Gastrocnemius medialis (tissue), 4 donors: ENCODE data around the gene UQCR11. TPM values are rescaled to one million over a fixed set of nuclear protein-coding genes. Genes with fewer than 3 reads are reported as not detected.

Experiments used
- ATAC-seq, 2 donors: fragments of 150-250 bp; one replicate each; pipeline ENCODE4 v1.9.1; 2016
- DNase-seq, 2 donors: peaks; one replicate each; pipeline ENCODE4 v3.0.0-alpha.2; 2019
- H3K27ac ChIP-seq, 4 donors: fragments of 200-600 bp; sonication (generic); 1 replicate in 1 of 4; 2 replicates in 3 of 4; pipeline ENCODE4 v1.5.1; 2016 to 2018; ENCODE audit warnings: mild to moderate bottlenecking in 2 of 4, moderate library complexity in 1 of 4
- H3K27me3 ChIP-seq, 3 donors: fragments of 200-600 bp; sonication (generic) in 2 of 3; 1 replicate in 1 of 3; 2 replicates in 2 of 3; pipeline versions ENCODE4 v1.5.1 to v1.6.0; 2016 to 2019; ENCODE audit warnings: mild to moderate bottlenecking in 1 of 3, moderate library complexity in 1 of 3
- H3K36me3 ChIP-seq, 2 donors: fragments of 200-600 bp; sonication (generic) in 1 of 2; one replicate each; pipeline ENCODE4 v1.5.1; 2017 to 2018
- H3K4me1 ChIP-seq, 2 donors: fragments of 200-600 bp; sonication (generic) in 1 of 2; one replicate each; pipeline ENCODE4 v1.5.1; 2016 to 2017; ENCODE audit warnings: mild to moderate bottlenecking in 2 of 2
- H3K4me3 ChIP-seq, 4 donors: fragments of 200-600 bp; sonication (generic) in 3 of 4; 1 replicate in 1 of 4; 2 replicates in 3 of 4; pipeline ENCODE4 v1.5.1; 2016 to 2019; ENCODE audit warnings: mild to moderate bottlenecking in 2 of 4
- H3K9me3 ChIP-seq, 3 donors: fragments of 200-600 bp; sonication (generic) in 2 of 3; 1 replicate in 1 of 3; 2 replicates in 2 of 3; pipeline ENCODE4 v1.5.1; 2016 to 2019
- POLR2A ChIP-seq, 2 donors: fragments of 450-650 bp; IDR thresholded peaks; one replicate each; pipeline ENCODE4 v1.6.1; 2017; ENCODE audit warnings: antibody characterized with exemption in 2 of 2, mild to moderate bottlenecking in 2 of 2, moderate library complexity in 2 of 2
- in situ Hi-C, 4 donors: fragments of 200-750 bp; cut with MboI; loops; one replicate each; pipeline versions ENCODE4 v1.15.0 to v1.8.0; 2017; ENCODE audit warnings: low sequenced_read_pairs in 4 of 4
- intact Hi-C: fragments of 100-400 bp; cut with DNase I; formaldehyde crosslinking; loops from one replicate; pipeline ENCODE4 v1.15.1; 2023; ENCODE audit warnings: low total_unique reads
- total RNA-seq, 4 donors: library from RNA; depleted of rRNA; stranded (reverse); fragments of >200 nt; gene quantifications; one replicate each; pipeline versions ENCODE4 v1.1.0 to v1.2.3, GENCODE V29; 2016
- TF ChIP-seq, protein P1 (sequence below), 5 experiments: fragments of 450-650 bp in 3 of 5; fragments of 200-600 bp in 2 of 5; sonication (generic) in 2 of 5; IDR thresholded peaks in 4 of 5; conservative IDR thresholded peaks in 1 of 5; 1 replicate in 4 of 5; 2 replicates in 1 of 5; pipeline ENCODE4 v1.5.1; 2016 to 2019; ENCODE audit warnings: antibody characterized with exemption in 5 of 5, mild to moderate bottlenecking in 3 of 5, moderate library complexity in 3 of 5

The UQCR11 gene
- total RNA-seq, 4 donors from 2014 or later, result 106 to 173 (median 154) TPM

DNA sequence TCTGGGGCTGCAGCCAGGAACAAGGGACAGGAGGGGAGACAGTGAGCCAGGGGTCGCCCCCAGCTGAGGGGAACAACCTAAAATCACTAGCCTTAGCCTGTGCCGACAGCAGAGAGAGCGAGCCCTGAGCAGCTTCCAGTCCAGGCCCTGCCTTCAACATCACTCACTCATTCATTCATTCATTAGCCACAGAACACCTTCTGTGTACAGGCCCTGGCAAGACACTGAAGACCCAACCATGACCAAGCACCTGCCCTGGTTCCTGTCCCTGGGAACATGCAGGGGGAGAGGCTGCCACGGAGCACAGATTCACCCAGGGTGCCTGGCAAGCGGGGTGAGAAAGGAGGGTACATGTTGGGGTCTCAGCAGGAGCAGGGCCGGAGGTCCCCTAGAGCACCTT, 42.0 kb downstream of the UQCR11 start:
- Histone ChIP-seq H3K4me1 (peaks cover 0 to 3% of the 10 kb centered on the region in 2 donors), H3K27me3 (peaks cover 6 to 11% (median 8%) of the 10 kb centered on the region in 3 donors), H3K4me3 (no peak overlapping the region), H3K9me3 (no peaks in the 10 kb centered on the region), H3K36me3 (no peaks in the 10 kb centered on the region), H3K27ac (no peak overlapping the region)
- no peak for TF ChIP-seq POLR2A (IDR thresholded peaks at IDR 0.05)
- TF ChIP-seq, protein P1, sequence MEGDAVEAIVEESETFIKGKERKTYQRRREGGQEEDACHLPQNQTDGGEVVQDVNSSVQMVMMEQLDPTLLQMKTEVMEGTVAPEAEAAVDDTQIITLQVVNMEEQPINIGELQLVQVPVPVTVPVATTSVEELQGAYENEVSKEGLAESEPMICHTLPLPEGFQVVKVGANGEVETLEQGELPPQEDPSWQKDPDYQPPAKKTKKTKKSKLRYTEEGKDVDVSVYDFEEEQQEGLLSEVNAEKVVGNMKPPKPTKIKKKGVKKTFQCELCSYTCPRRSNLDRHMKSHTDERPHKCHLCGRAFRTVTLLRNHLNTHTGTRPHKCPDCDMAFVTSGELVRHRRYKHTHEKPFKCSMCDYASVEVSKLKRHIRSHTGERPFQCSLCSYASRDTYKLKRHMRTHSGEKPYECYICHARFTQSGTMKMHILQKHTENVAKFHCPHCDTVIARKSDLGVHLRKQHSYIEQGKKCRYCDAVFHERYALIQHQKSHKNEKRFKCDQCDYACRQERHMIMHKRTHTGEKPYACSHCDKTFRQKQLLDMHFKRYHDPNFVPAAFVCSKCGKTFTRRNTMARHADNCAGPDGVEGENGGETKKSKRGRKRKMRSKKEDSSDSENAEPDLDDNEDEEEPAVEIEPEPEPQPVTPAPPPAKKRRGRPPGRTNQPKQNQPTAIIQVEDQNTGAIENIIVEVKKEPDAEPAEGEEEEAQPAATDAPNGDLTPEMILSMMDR (IDR thresholded peaks at IDR 0.05 in 4 of 5, conservative IDR thresholded peaks at IDR 0.05 in 1 of 5), result no peak
- intact Hi-C loops (no loop called here), in situ Hi-C loops (no loop called here)
- DNase-seq (no peak), ATAC-seq (no peak)

GRCh38 chr19:1561236-1561842, 43.9 kb downstream of the UQCR11 start:
- H3K36me3 ChIP-seq, result no peaks in the 10 kb centered on the region
- H3K27ac ChIP-seq, result no peak overlapping the region
- H3K9me3 ChIP-seq, result no peaks in the 10 kb centered on the region
- peaks cover 0 to 3% of the 10 kb centered on the region in 2 donors for H3K4me1 ChIP-seq
- intact Hi-C loops, result no loop called here
- in situ Hi-C loops, result no loop called here
- no peak overlapping the region for H3K4me3 ChIP-seq
- DNase-seq, result no peak
- no peak for ATAC-seq
- peaks cover 2 to 3% (median 3%) of the 10 kb centered on the region in 3 donors for H3K27me3 ChIP-seq
- TF ChIP-seq, protein P1 (IDR thresholded peaks at IDR 0.05 in 4 of 5, conservative IDR thresholded peaks at IDR 0.05 in 1 of 5), result no peak
- TF ChIP-seq POLR2A (IDR thresholded peaks at IDR 0.05), result no peak

- Histone ChIP-seq H3K4me3 (no peak overlapping the region), H3K27ac (no peak overlapping the region), H3K36me3 (no peaks in the 10 kb centered on the region), H3K27me3 (no peaks in the 10 kb centered on the region), H3K4me1 (no peaks in the 10 kb centered on the region), H3K9me3 (no peaks in the 10 kb centered on the region)
- ATAC-seq (no peak), DNase-seq (no peak)
- TF ChIP-seq, protein P1 (IDR thresholded peaks at IDR 0.05 in 4 of 5, conservative IDR thresholded peaks at IDR 0.05 in 1 of 5), result no peak
- no peak for TF ChIP-seq POLR2A (IDR thresholded peaks at IDR 0.05)
- in situ Hi-C loops, result no loop called here
- intact Hi-C loops, result no loop called here
Measured at GRCh38 chr19:1560286-1560882, 44.9 kb downstream of the UQCR11 start.

GRCh38 chr19:1558552-1558951, 46.7 kb downstream of the UQCR11 start:
- no peaks in the 10 kb centered on the region for H3K27me3 ChIP-seq
- TF ChIP-seq, protein P1 (IDR thresholded peaks at IDR 0.05 in 4 of 5, conservative IDR thresholded peaks at IDR 0.05 in 1 of 5), result no peak
- TF ChIP-seq POLR2A (IDR thresholded peaks at IDR 0.05), result no peak
- no peak overlapping the region for H3K27ac ChIP-seq
- DNase-seq, result no peak
- intact Hi-C loops, result no loop called here
- ATAC-seq, result no peak
- in situ Hi-C loops, result no loop called here
- no peaks in the 10 kb centered on the region for H3K9me3 ChIP-seq
- no peak overlapping the region for H3K4me3 ChIP-seq
- H3K4me1 ChIP-seq, result no peaks in the 10 kb centered on the region
- no peaks in the 10 kb centered on the region for H3K36me3 ChIP-seq
